Measurements from ENCODE around the gene ARHGEF39.

DNA sequence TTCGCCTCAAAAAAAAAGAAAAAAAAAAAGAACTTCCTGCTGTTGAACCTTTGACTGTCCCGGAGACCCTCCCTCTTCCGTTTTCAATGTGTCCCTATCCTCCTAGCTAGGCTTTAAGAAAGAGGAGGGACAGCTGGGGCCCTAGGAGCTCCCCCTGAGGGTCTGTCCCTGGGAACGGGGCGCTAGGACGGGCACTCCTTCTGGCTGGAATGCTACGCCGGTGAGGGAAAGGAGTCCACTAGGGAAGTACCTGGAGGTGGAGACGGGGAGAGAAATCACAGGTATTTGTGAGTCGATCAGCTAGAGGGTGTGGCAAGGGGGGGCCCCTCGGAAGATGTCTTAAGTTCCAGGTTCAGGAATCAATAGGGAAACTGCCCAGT lies 18.9 kb downstream of the ARHGEF39 start:
- TF ChIP-seq, protein P1, sequence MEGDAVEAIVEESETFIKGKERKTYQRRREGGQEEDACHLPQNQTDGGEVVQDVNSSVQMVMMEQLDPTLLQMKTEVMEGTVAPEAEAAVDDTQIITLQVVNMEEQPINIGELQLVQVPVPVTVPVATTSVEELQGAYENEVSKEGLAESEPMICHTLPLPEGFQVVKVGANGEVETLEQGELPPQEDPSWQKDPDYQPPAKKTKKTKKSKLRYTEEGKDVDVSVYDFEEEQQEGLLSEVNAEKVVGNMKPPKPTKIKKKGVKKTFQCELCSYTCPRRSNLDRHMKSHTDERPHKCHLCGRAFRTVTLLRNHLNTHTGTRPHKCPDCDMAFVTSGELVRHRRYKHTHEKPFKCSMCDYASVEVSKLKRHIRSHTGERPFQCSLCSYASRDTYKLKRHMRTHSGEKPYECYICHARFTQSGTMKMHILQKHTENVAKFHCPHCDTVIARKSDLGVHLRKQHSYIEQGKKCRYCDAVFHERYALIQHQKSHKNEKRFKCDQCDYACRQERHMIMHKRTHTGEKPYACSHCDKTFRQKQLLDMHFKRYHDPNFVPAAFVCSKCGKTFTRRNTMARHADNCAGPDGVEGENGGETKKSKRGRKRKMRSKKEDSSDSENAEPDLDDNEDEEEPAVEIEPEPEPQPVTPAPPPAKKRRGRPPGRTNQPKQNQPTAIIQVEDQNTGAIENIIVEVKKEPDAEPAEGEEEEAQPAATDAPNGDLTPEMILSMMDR (IDR thresholded peaks at IDR 0.05; ENCODE audit: low read depth, low read length), result no peak
- no peak for TF ChIP-seq POLR2A (IDR thresholded peaks at IDR 0.05; ENCODE audit: extremely low read depth, insufficient read length)
- no peak for TF ChIP-seq MYC (IDR thresholded peaks at IDR 0.05; ENCODE audit: low read depth, low read length)
